OCI-M2 (cell line): Measurements from ENCODE around the gene BAIAP2.

Experiments used
- DNase-seq: peaks from one replicate; lab custom pipeline; 2025; ENCODE audit not compliant: unreplicated experiment; lab: John Stamatoyannopoulos, UW

The BAIAP2 gene

GRCh38 chr17:81154961-81155360 is 120.0 kb downstream of the BAIAP2 start:
- DNase-seq, result no peak

GRCh38 chr17:81156866-81157805 is 122.2 kb downstream of the BAIAP2 start:
- no peak for DNase-seq

GRCh38 chr17:81157848-81158687 is 123.1 kb downstream of the BAIAP2 start:
- DNase-seq, result no peak

DNA sequence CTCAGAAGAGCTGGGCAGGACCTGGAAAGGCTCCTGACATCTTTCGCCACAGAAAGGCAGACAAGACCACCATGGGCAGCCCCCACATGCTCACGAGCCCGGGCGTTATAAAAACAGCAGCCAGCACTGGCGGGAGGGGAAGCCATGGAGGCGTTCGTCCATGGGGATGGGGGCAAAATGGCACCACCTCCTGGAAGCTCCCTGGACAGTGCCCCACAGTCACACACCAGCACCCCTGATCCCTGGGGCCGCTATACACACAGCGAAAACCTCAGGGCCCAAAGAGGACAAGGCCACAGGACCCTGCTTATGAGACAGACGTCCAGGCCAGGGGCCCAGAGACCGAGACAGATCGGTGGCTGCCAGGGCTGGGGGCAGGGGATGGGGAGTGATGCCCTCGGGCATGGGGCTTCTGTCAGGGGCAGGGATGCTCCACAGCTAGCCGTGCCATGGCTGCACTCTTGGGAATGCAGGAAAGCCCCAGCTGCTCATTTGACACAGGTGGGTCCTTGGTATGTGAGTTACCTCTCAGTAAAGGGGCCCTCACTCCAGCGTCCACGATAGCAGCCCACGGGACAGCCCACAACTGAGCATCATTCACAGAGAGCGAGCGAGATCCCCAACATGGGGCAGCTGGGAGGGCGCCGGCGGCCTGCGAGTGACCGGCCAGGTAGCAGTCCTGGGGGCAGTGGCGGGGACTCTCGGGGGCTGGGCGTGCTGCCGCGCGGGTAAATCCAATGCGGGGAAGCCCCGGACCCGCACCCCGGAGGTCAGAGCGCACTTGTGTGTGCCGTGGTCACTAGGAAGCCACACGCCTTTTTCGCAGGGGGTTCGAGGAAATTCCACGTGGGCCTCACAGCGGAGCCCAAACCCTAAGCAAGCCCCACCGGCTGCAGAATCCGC is 124.0 kb downstream of the BAIAP2 start:
- DNase-seq, result no peak

DNA sequence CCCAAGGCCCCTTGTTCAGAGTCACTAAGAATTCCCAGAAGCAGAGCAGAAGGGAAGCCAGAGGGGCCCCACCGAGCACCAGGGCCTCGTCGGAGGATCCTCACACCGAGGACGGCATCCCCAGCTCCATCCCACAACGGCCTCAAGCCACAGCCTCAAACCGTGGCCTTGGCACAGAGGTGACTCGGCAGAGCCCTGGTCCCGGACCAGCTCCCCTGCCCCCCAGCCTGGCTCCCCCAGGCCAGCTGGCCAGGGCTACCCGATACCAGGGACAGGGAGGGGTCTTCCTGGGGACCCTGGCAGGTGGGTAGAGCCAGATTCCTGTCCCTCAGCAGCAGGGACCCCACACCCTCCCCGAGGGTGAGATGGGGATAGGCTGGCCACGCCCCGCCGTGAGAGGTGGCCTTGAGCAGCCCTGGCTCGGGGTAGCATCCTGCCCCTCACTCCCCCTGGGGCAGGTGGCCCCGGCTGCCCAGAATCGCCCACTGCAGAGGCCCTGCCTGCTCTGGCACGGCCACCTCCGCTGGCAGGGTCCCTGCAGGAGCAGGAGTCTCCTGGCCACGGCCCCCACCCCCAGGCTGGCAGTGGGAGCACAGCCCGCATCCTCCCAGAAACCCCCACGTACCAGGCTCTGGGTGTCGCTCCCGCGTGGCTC is 124.8 kb downstream of the BAIAP2 start:
- no peak for DNase-seq

GRCh38 chr17:81160306-81160705 is 125.4 kb downstream of the BAIAP2 start:
- DNase-seq, result no peak

DNA sequence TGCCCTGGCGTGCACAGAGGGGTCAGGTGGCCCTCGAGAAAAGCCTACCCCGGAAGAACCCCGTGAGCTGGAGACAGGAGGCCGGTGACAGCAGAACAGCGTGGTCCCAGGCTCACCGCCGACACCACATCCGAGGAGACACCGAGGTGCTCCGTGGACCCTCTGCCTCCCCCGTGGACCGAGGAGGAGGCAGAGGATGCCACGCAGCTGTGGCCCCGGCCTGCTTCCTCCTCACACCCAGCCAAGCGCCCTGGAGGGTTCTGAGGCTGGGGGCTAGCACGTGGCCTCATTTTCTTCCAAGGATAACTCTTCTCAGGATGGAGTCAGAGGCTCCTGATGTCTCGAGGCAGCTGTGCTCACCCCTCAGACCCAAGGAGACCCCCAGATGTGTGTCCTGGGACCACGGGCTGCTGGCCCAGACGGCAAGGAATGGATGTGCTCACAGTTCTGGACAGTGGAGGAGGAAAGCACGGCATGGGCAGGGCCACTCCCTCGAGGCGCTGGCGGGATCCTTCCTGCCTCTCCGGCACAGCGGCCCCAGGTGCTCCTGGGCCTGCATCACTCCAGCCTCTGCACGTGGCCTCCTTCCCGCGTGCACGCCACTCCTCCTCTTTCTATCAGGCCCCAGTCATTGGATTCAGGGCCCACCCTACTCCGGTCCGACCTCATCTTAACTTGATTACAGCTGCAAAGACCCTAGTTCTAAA is 125.9 kb downstream of the BAIAP2 start:
- DNase-seq, result no peak

GRCh38 chr17:81161536-81161935 is 126.6 kb downstream of the BAIAP2 start:
- no peak for DNase-seq

- DNase-seq, result no peak
Observed at GRCh38 chr17:81161972-81162371, 127.0 kb downstream of the BAIAP2 start.

DNA sequence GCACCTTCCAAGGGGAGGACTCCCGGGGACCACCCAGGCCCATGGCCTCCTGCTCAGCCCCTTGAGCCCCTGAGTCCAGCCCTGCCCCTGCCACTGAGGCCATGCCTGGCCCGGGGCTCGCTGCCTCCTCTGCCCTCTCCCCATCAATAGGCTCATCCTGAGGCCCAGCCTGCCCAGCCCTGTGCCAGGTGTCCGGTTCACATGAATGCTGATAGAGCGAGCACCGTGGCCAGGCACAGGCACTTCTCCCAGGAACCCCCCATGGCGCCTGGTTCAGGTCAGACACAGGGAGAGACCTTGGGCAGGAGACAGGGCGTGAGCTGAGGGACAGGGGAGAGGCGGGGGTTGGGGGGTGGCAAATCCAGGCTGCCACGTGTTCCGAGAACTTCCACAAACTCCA is 127.5 kb downstream of the BAIAP2 start:
- DNase-seq, result no peak

GRCh38 chr17:81163051-81163695 is 128.2 kb downstream of the BAIAP2 start:
- no peak for DNase-seq

DNA sequence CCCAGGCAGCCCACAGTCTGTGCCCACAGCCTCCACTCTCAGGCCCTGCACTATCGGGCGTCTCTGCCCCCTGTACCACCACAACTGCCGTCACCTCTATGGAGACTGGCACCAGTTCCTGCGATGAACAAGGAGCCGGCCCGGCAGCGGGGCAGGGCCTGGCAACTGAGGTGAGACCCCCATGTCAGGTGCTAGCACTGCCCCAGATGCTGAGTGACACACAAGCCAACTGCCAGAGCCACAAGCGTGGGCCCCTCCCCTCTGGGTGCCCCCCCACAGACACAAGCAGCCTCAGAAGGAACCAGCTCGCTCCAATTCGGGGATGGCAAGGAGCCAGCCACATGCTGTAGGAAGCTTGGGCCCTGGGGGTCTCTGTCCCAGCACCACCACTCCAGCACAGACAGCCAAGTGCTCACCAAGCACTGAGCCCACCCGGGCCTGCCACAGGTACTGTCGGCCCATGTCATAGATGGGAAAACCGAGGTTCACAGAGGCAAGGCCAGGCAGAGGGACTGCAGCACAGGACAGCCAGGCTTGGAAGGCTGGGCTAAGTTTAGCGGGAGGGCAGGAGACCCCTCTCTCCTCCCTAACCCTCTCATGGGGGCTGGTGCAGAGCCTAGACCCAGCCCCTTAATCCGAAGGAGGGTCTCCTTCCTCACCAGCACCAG is 128.9 kb downstream of the BAIAP2 start:
- DNase-seq, result no peak

- DNase-seq, result no peak
Observed at GRCh38 chr17:81164371-81165245, 129.7 kb downstream of the BAIAP2 start.

GRCh38 chr17:81165246-81166032 is 130.5 kb downstream of the BAIAP2 start, which contains the start of gene PVALEF:
TSS of gene PVALEF (plus strand) at chr17:81165507. CDS start at chr17:81181227, 15,720 bp downstream.
- no peak for DNase-seq

- no peak for DNase-seq
Observed at GRCh38 chr17:81166033-81166492, 131.1 kb downstream of the BAIAP2 start, which contains the start of gene AATK. TSS of gene AATK (minus strand) at chr17:81166221. CDS start at chr17:81165992, 229 bp downstream.
